ENCODE measurements around the gene SORT1.

The SORT1 gene

GRCh38 chr1:109272831-109273547 is 124.7 kb downstream of the SORT1 start:
- TF ChIP-seq CTCF (IDR thresholded peaks at IDR 0.05) = no peak
- Histone ChIP-seq H3K27me3 (peaks cover 16% of the 10 kb centered on the region), H3K36me3 (no peaks in the 10 kb centered on the region), H3K9me3 (no peaks in the 10 kb centered on the region), H3K4me3 (ENCODE audit: low read depth in 1 of 2, low read length in 1 of 2) (no peak overlapping the region), H3K27ac (no peak overlapping the region), H3K4me1 (ENCODE audit: control insufficient read depth in 1 of 2, insufficient read depth in 1 of 2, low read depth in 1 of 2, low read length in 1 of 2) (peaks cover 0 to 8% of the 10 kb centered on the region in 2 experiments)

GRCh38 chr1:109272021-109272799 is 125.5 kb downstream of the SORT1 start:
- TF ChIP-seq CTCF (IDR thresholded peaks at IDR 0.05) = no peak
- no peaks in the 10 kb centered on the region for H3K36me3 ChIP-seq
- no peak overlapping the region for H3K27ac ChIP-seq
- no peaks in the 10 kb centered on the region for H3K9me3 ChIP-seq
- peaks cover 0 to 1% of the 10 kb centered on the region in 2 experiments for H3K4me1 ChIP-seq (ENCODE audit: control insufficient read depth in 1 of 2, insufficient read depth in 1 of 2, low read depth in 1 of 2, low read length in 1 of 2)
- H3K27me3 ChIP-seq = peaks cover 16% of the 10 kb centered on the region
- H3K4me3 ChIP-seq (ENCODE audit: low read depth in 1 of 2, low read length in 1 of 2) = no peak overlapping the region

GRCh38 chr1:109271458-109271857 is 126.3 kb downstream of the SORT1 start:
- no peak overlapping the region for H3K27ac ChIP-seq
- H3K4me3 ChIP-seq (ENCODE audit: low read depth in 1 of 2, low read length in 1 of 2) = no peak overlapping the region
- no peaks in the 10 kb centered on the region for H3K36me3 ChIP-seq
- no peaks in the 10 kb centered on the region for H3K9me3 ChIP-seq
- H3K4me1 ChIP-seq (ENCODE audit: control insufficient read depth in 1 of 2, insufficient read depth in 1 of 2, low read depth in 1 of 2, low read length in 1 of 2) = no peaks in the 10 kb centered on the region
- H3K27me3 ChIP-seq = peaks cover 16% of the 10 kb centered on the region
- no peak for TF ChIP-seq CTCF (IDR thresholded peaks at IDR 0.05)

GRCh38 chr1:109270623-109271317 is 126.9 kb downstream of the SORT1 start:
- no peak for TF ChIP-seq CTCF (IDR thresholded peaks at IDR 0.05)
- no peaks in the 10 kb centered on the region for H3K36me3 ChIP-seq

GRCh38 chr1:109269981-109270622 is 127.6 kb downstream of the SORT1 start:
- no peak for TF ChIP-seq CTCF (IDR thresholded peaks at IDR 0.05)
- no peaks in the 10 kb centered on the region for H3K36me3 ChIP-seq

More at GRCh38 chr1:109270623-109271317, 126.9 kb downstream of the SORT1 start:
- peaks cover 16% of the 10 kb centered on the region for H3K27me3 ChIP-seq
- H3K4me3 ChIP-seq (ENCODE audit: low read depth in 1 of 2, low read length in 1 of 2) = no peak overlapping the region
- no peaks in the 10 kb centered on the region for H3K9me3 ChIP-seq
- H3K27ac ChIP-seq = no peak overlapping the region
- H3K4me1 ChIP-seq (ENCODE audit: control insufficient read depth in 1 of 2, insufficient read depth in 1 of 2, low read depth in 1 of 2, low read length in 1 of 2) = no peaks in the 10 kb centered on the region

More at GRCh38 chr1:109269981-109270622, 127.6 kb downstream of the SORT1 start:
- Histone ChIP-seq H3K27ac (no peak overlapping the region), H3K9me3 (no peaks in the 10 kb centered on the region), H3K4me1 (ENCODE audit: control insufficient read depth in 1 of 2, insufficient read depth in 1 of 2, low read depth in 1 of 2, low read length in 1 of 2) (no peaks in the 10 kb centered on the region), H3K4me3 (ENCODE audit: low read depth in 1 of 2, low read length in 1 of 2) (no peak overlapping the region), H3K27me3 (peaks cover 16% of the 10 kb centered on the region)
